WTC11 (cell line): Measurements from ENCODE around the gene NFATC1.

Experiments
- ETV6 ChIP-seq: sonication (generic); formaldehyde crosslinking; IDR thresholded peaks from 2 replicates; pipeline ENCODE4 v1.8.1; 2022; ENCODE audit warnings: mild to moderate bottlenecking, missing genetic modification reagents
- JAZF1 ChIP-seq: fragments of 250-450 bp; sonication (Bioruptor Pico); IDR thresholded peaks from 2 replicates; pipeline ENCODE4 v1.9.0; 2021; ENCODE audit warnings: moderate library complexity, mild to moderate bottlenecking, inconsistent platforms
- JUN ChIP-seq: sonication (generic); formaldehyde crosslinking; IDR thresholded peaks from 2 replicates; pipeline ENCODE4 v1.8.0; 2023; ENCODE audit warnings: mild to moderate bottlenecking, missing genetic modification reagents
- SMAD3 ChIP-seq: sonication (generic); formaldehyde crosslinking; IDR thresholded peaks from 2 replicates; pipeline ENCODE4 v1.8.0; 2022; ENCODE audit warnings: missing genetic modification reagents, mild to moderate bottlenecking, borderline replicate concordance
- SP1 ChIP-seq: sonication (generic); formaldehyde crosslinking; conservative IDR thresholded peaks from 2 replicates; pipeline ENCODE4 v1.8.1; 2022; ENCODE audit warnings: missing genetic modification reagents
- TEAD4 ChIP-seq: sonication (generic); formaldehyde crosslinking; IDR thresholded peaks from 2 replicates; pipeline ENCODE4 v1.8.0; 2022; ENCODE audit warnings: mild to moderate bottlenecking, missing genetic modification reagents
- ZNF416 ChIP-seq: fragments of 250-450 bp; sonication (Bioruptor Pico); IDR thresholded peaks from 2 replicates; pipeline ENCODE4 v1.9.0; 2021; ENCODE audit warnings: mild to moderate bottlenecking, inconsistent platforms
- TF ChIP-seq, protein P1 (sequence below): fragments of 200-600 bp; IDR thresholded peaks from 2 replicates; pipeline ENCODE4 v1.8.0; 2022; ENCODE audit warnings: antibody characterized with exemption
- TF ChIP-seq, protein P2 (sequence below): sonication (generic); formaldehyde crosslinking; IDR thresholded peaks from 2 replicates; pipeline ENCODE4 v1.8.1; 2023; ENCODE audit warnings: mild to moderate bottlenecking, missing genetic modification reagents, moderate library complexity
- TF ChIP-seq, protein P3 (sequence below): sonication (generic); formaldehyde crosslinking; IDR thresholded peaks from 2 replicates; pipeline ENCODE4 v1.8.1; 2023; ENCODE audit warnings: mild to moderate bottlenecking, moderate library complexity, missing genetic modification reagents
- TF ChIP-seq, protein P4 (sequence below): sonication (generic); formaldehyde crosslinking; IDR thresholded peaks from 2 replicates; pipeline ENCODE4 v1.8.1; 2023; ENCODE audit warnings: mild to moderate bottlenecking, missing genetic modification reagents
- TF ChIP-seq, protein P5 (sequence below): sonication (generic); formaldehyde crosslinking; IDR thresholded peaks from 2 replicates; pipeline ENCODE4 v1.8.0; 2022; ENCODE audit warnings: mild to moderate bottlenecking, missing genetic modification reagents
- TF ChIP-seq, protein P6 (sequence below): sonication (generic); formaldehyde crosslinking; IDR thresholded peaks from 2 replicates; pipeline ENCODE4 v1.8.0; 2022; ENCODE audit warnings: mild to moderate bottlenecking, missing genetic modification reagents

DNA sequence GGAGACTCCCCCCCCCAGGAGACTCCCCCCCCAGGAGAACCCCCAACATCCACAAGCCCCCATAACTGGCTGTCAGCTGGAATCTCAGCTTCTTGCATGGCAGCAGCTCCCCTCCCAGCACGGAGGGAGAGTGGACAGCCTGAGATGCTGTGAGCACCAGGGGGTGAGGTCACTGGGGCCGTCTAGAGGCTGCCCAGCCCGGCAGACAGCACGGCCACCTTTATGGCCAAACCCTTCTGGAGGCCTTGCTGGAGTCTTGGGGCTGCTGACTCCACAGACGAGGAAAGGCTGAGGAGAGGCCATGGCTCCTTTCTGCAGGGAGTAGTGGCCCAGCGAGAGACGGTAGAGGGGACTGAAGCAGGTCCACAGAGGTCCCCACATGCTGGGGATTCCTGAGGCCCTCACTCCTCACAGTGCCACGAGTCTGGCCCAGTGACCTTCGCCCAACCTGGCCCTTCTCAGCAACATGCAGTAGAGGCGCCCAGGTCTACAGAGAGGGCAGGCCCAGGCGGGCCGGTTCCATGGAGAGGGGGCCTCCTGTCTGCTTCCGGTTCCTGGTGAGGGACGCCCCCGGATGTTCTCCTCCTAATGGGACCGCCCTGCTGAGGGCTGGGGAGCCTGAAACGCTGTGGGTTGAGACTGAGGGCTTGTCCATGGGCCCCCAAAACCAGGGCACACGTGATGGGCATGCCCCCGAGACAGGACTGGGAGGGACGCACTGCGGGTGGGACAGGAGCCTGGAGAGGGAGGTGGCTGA, 161.3 kb downstream of the NFATC1 start:
- TF ChIP-seq, protein P1, sequence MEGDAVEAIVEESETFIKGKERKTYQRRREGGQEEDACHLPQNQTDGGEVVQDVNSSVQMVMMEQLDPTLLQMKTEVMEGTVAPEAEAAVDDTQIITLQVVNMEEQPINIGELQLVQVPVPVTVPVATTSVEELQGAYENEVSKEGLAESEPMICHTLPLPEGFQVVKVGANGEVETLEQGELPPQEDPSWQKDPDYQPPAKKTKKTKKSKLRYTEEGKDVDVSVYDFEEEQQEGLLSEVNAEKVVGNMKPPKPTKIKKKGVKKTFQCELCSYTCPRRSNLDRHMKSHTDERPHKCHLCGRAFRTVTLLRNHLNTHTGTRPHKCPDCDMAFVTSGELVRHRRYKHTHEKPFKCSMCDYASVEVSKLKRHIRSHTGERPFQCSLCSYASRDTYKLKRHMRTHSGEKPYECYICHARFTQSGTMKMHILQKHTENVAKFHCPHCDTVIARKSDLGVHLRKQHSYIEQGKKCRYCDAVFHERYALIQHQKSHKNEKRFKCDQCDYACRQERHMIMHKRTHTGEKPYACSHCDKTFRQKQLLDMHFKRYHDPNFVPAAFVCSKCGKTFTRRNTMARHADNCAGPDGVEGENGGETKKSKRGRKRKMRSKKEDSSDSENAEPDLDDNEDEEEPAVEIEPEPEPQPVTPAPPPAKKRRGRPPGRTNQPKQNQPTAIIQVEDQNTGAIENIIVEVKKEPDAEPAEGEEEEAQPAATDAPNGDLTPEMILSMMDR = no peak
- TF ChIP-seq ZNF416 (CRISPR knock-in tag) (no peak), TEAD4 (CRISPR knock-in tag) (no peak), ETV6 (CRISPR knock-in tag) (no peak), SP1 (CRISPR knock-in tag) (no peak), SMAD3 (CRISPR knock-in tag) (no peak), JAZF1 (CRISPR knock-in tag) (no peak), JUN (CRISPR knock-in tag) (no peak)
- TF ChIP-seq, protein P2, sequence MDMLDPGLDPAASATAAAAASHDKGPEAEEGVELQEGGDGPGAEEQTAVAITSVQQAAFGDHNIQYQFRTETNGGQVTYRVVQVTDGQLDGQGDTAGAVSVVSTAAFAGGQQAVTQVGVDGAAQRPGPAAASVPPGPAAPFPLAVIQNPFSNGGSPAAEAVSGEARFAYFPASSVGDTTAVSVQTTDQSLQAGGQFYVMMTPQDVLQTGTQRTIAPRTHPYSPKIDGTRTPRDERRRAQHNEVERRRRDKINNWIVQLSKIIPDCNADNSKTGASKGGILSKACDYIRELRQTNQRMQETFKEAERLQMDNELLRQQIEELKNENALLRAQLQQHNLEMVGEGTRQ (CRISPR knock-in tag) = no peak
- TF ChIP-seq, protein P3, sequence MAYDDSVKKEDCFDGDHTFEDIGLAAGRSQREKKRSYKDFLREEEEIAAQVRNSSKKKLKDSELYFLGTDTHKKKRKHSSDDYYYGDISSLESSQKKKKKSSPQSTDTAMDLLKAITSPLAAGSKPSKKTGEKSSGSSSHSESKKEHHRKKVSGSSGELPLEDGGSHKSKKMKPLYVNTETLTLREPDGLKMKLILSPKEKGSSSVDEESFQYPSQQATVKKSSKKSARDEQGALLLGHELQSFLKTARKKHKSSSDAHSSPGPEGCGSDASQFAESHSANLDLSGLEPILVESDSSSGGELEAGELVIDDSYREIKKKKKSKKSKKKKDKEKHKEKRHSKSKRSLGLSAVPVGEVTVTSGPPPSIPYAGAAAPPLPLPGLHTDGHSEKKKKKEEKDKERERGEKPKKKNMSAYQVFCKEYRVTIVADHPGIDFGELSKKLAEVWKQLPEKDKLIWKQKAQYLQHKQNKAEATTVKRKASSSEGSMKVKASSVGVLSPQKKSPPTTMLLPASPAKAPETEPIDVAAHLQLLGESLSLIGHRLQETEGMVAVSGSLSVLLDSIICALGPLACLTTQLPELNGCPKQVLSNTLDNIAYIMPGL = no peak
- TF ChIP-seq, protein P4, sequence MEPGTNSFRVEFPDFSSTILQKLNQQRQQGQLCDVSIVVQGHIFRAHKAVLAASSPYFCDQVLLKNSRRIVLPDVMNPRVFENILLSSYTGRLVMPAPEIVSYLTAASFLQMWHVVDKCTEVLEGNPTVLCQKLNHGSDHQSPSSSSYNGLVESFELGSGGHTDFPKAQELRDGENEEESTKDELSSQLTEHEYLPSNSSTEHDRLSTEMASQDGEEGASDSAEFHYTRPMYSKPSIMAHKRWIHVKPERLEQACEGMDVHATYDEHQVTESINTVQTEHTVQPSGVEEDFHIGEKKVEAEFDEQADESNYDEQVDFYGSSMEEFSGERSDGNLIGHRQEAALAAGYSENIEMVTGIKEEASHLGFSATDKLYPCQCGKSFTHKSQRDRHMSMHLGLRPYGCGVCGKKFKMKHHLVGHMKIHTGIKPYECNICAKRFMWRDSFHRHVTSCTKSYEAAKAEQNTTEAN (CRISPR knock-in tag) = no peak
- TF ChIP-seq, protein P5, sequence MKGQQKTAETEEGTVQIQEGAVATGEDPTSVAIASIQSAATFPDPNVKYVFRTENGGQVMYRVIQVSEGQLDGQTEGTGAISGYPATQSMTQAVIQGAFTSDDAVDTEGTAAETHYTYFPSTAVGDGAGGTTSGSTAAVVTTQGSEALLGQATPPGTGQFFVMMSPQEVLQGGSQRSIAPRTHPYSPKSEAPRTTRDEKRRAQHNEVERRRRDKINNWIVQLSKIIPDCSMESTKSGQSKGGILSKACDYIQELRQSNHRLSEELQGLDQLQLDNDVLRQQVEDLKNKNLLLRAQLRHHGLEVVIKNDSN (CRISPR knock-in tag) = no peak
- TF ChIP-seq, protein P6, sequence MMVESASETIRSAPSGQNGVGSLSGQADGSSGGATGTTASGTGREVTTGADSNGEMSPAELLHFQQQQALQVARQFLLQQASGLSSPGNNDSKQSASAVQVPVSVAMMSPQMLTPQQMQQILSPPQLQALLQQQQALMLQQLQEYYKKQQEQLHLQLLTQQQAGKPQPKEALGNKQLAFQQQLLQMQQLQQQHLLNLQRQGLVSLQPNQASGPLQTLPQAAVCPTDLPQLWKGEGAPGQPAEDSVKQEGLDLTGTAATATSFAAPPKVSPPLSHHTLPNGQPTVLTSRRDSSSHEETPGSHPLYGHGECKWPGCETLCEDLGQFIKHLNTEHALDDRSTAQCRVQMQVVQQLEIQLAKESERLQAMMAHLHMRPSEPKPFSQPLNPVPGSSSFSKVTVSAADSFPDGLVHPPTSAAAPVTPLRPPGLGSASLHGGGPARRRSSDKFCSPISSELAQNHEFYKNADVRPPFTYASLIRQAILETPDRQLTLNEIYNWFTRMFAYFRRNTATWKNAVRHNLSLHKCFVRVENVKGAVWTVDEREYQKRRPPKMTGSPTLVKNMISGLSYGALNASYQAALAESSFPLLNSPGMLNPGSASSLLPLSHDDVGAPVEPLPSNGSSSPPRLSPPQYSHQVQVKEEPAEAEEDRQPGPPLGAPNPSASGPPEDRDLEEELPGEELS (CRISPR knock-in tag) = no peak
